Heart left ventricle (tissue), 16 donors: ENCODE results near the gene AFF3. TPM values are rescaled to one million over a fixed set of nuclear protein-coding genes. Genes with fewer than 3 reads are reported as not detected.

Experiments
- ATAC-seq, 4 donors: fragments of 200-7000 bp; cut with Tn5 transposase; one replicate each; pipeline ENCODE4 v1.9.1; 2020 to 2022; ENCODE audit warnings: moderate library complexity in 4 of 4, mild to moderate bottlenecking in 3 of 4, moderate number of reproducible peaks in 1 of 4
- DNase-seq, 5 donors: peaks; one replicate each; pipeline ENCODE4 v3.0.0-alpha.2; 2020
- H3K27ac ChIP-seq, 12 donors: fragments of 200-600 bp; sonication (generic) in 4 of 12; one replicate each; pipeline versions ENCODE4 v1.5.0 to v1.8.0; 2016 to 2022; ENCODE audit warnings: mild to moderate bottlenecking in 2 of 12
- H3K27me3 ChIP-seq, 9 donors: fragments of 200-600 bp; sonication (generic) in 2 of 9; one replicate each; pipeline versions ENCODE4 v1.5.1 to v1.8.0; 2016 to 2022; ENCODE audit warnings: mild to moderate bottlenecking in 3 of 9
- H3K36me3 ChIP-seq, 9 donors: fragments of 200-600 bp; sonication (generic) in 2 of 9; one replicate each; pipeline versions ENCODE4 v1.5.0 to v1.8.0; 2018 to 2022; ENCODE audit warnings: mild to moderate bottlenecking in 2 of 9
- H3K4me1 ChIP-seq, 12 donors: fragments of 200-600 bp; sonication (generic) in 4 of 12; one replicate each; pipeline versions ENCODE4 v1.5.0 to v1.8.0; 2016 to 2022; ENCODE audit warnings: mild to moderate bottlenecking in 3 of 12
- H3K4me3 ChIP-seq, 12 donors: fragments of 200-600 bp; sonication (generic) in 4 of 12; one replicate each; pipeline versions ENCODE4 v1.5.0 to v1.8.0; 2017 to 2022; ENCODE audit warnings: mild to moderate bottlenecking in 9 of 12, moderate library complexity in 4 of 12
- H3K9me3 ChIP-seq, 12 donors: fragments of 200-600 bp; sonication (generic) in 4 of 12; one replicate each; pipeline versions ENCODE4 v1.5.0 to v1.8.0; 2016 to 2022; ENCODE audit warnings: mild to moderate bottlenecking in 1 of 12
- POLR2A ChIP-seq, 2 donors: fragments of 450-650 bp; IDR thresholded peaks; one replicate each; pipeline ENCODE4 v1.6.1; 2017; ENCODE audit warnings: antibody characterized with exemption in 2 of 2, mild to moderate bottlenecking in 2 of 2, moderate library complexity in 2 of 2
- WGBS, 4 donors: extraction: QIAGEN DNeasy Blood & Tissue Kit in 2 of 4; methylation state at CpG; one replicate each; pipeline versions ENCODE4 v1.1.5 to v1.1.7; 2013 to 2018; 5-methylcytosine and 5-hydroxymethylcytosine counted together
- intact Hi-C, 10 donors: fragments of 100-400 bp; cut with DNase I; formaldehyde crosslinking; loops; one replicate each; pipeline versions ENCODE4 v1.11.1 to v1.14.2; 2022
- polyA plus RNA-seq, 2 donors: library from polyadenylated mRNA; stranded (reverse); fragments of 200-250 nt; gene quantifications; one replicate each; pipeline ENCODE4 v1.2.3, GENCODE V29; 2013
- total RNA-seq, 9 donors: library from RNA; depleted of rRNA in 2 of 9; stranded (reverse); fragments of >200 nt in 2 of 9; fragmentation: NEBNext Ultra II Directional in 3 of 9; extraction: Animal tissue kit (Norgen Biotek cat#: 25700) in 3 of 9; gene quantifications; one replicate each; pipeline versions ENCODE4 v1.1.0 to v1.2.4, GENCODE V29; 2016 to 2023
- TF ChIP-seq, protein P1 (sequence below), 12 donors: fragments of 200-600 bp; sonication (generic) in 4 of 12; IDR thresholded peaks; one replicate each; pipeline versions ENCODE4 v1.5.0 to v1.8.0; 2018 to 2022; ENCODE audit warnings: antibody characterized with exemption in 12 of 12, mild to moderate bottlenecking in 5 of 12
- donor health status: ischemic (EF 13 %, LVEDD 7.1; RV severe dilation, severe dysfunction).
- donor health status: healthy with polysubstance abuse.
- donor health status: DM: no; HTN: yes; CAD: no.
- donor health status: DM: no; HTN: no; CAD: no.
- donor health status: ischemic (EF 25% LVEDD 6.9; RV normal size, moderate dysfunction).
- donor health status: ischemic (EF 25% LVEDD 5.7; RV mildly dilated, moderate dysfunction).
- donor health status: healthy.
- donor health status: DM: yes; HTN: yes; CAD: no.
- donor health status: ischemic (EF 35%, LVEDD 5.7; RV mildly dilated, moderate dysfunction).
- donor health status: nonischemic (EF 11% LVEDD 7.7; RV severe dilation, severe dysfunction).
- donor health status: DM: yes; HTN: yes; CAD: no.
- donor health status: PGD.
- donor health status: ischemic (EF 29% LVEDD 5.4; RV normal size, mild dysfunction).
- donor health status: nonischemic (EF 23%, LVEDD 6.1; RV moderate dilation, normal function).

The AFF3 gene
- total and polyA plus RNA-seq, 11 donors: 1.3 to 15.5 (median 4.7) TPM

- no peaks in the 10 kb centered on the region for H3K27me3 ChIP-seq
- DNase-seq (no peak), ATAC-seq (no peak)
- H3K4me3 ChIP-seq: no peak overlapping the region
- H3K36me3 ChIP-seq: no peaks in the 10 kb centered on the region
- 90 to 93% (median 91%) methylated on average over 6 of the region's 6 CpGs for WGBS, 4 donors
- H3K9me3 ChIP-seq: peaks cover 0 to 16% (median 0%) of the 10 kb centered on the region in 12 donors
- H3K27ac ChIP-seq: no peak overlapping the region
- intact Hi-C loops: no loop called here
- H3K4me1 ChIP-seq: no peaks in the 10 kb centered on the region
- TF ChIP-seq POLR2A (IDR thresholded peaks at IDR 0.05): no peak
- TF ChIP-seq, protein P1, sequence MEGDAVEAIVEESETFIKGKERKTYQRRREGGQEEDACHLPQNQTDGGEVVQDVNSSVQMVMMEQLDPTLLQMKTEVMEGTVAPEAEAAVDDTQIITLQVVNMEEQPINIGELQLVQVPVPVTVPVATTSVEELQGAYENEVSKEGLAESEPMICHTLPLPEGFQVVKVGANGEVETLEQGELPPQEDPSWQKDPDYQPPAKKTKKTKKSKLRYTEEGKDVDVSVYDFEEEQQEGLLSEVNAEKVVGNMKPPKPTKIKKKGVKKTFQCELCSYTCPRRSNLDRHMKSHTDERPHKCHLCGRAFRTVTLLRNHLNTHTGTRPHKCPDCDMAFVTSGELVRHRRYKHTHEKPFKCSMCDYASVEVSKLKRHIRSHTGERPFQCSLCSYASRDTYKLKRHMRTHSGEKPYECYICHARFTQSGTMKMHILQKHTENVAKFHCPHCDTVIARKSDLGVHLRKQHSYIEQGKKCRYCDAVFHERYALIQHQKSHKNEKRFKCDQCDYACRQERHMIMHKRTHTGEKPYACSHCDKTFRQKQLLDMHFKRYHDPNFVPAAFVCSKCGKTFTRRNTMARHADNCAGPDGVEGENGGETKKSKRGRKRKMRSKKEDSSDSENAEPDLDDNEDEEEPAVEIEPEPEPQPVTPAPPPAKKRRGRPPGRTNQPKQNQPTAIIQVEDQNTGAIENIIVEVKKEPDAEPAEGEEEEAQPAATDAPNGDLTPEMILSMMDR (IDR thresholded peaks at IDR 0.05): no peak
Observed at GRCh38 chr2:100029460-100029859, 112.9 kb downstream of the AFF3 start.

DNA sequence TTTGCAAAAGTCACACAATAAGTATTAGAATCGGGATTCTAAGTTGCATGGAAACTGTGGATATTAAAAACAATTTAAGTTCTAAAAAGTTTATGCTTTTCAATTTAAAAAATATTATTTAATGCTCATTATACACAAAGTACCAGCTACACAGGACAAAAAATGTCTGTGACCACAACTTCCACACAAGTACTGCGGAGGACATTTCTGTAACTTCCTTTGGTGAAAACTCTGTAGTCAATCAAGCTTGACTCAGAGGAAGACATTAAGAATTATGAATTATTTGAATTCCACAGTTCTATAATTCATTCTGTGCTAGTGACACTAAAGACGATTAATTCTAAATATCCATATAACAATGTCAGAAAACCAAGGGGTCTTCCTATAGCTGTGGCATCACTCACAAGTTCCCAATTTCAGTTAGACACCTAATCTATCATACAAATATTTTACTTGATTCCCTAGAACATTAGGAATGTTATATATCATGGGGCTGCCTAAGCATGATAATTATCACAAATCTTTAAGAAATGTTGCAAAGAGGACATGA, 120.5 kb downstream of the AFF3 start:
- no peaks in the 10 kb centered on the region for H3K4me1 ChIP-seq
- no peak overlapping the region for H3K27ac ChIP-seq
- H3K36me3 ChIP-seq: no peaks in the 10 kb centered on the region
- ATAC-seq (no peak), DNase-seq (no peak)
- no peak overlapping the region for H3K4me3 ChIP-seq
- TF ChIP-seq POLR2A (IDR thresholded peaks at IDR 0.05): no peak
- TF ChIP-seq, protein P1 (IDR thresholded peaks at IDR 0.05): no peak
- peaks cover 0 to 6% (median 0%) of the 10 kb centered on the region in 12 donors for H3K9me3 ChIP-seq
- intact Hi-C loops: no loop called here
- WGBS, 4 donors: 86 to 91% (median 87%) methylated on average over 3 of the region's 3 CpGs
- no peaks in the 10 kb centered on the region for H3K27me3 ChIP-seq

DNA sequence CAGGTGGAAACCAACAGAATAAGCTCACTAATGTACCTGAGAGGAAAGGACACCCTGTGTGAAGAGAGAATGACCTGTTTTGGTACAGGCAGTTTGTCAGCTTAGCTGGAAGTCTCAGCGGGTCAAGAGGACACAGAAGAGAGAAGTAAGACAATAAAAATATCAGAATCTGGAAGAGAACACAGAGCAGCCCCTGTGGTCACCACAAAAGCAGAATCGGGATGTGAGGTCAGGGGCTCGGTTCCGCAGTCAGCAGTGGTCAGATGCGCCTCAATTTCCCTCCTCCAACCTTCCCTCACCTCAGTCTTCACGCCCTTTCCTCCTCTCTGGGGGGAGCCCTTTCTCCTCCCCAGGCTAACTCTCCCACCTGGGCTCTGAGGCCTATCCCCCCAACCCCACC, 122.9 kb downstream of the AFF3 start:
- DNase-seq (no peak), ATAC-seq (peak in 2 of 4 donors; percentile 34 to 45)
- TF ChIP-seq, protein P1 (IDR thresholded peaks at IDR 0.05): no peak
- TF ChIP-seq POLR2A (IDR thresholded peaks at IDR 0.05): no peak
- no peaks in the 10 kb centered on the region for H3K36me3 ChIP-seq
- intact Hi-C loops: no loop called here
- no peaks in the 10 kb centered on the region for H3K27me3 ChIP-seq
- 90 to 95% (median 92%) methylated on average over 6 of the region's 6 CpGs for WGBS, 4 donors
- H3K4me3 ChIP-seq: no peak overlapping the region
- H3K27ac ChIP-seq: no peak overlapping the region
- H3K9me3 ChIP-seq: no peaks in the 10 kb centered on the region
- no peaks in the 10 kb centered on the region for H3K4me1 ChIP-seq

GRCh38 chr2:100018341-100019193, 123.8 kb downstream of the AFF3 start:
- WGBS, 4 donors: 80 to 87% (median 85%) methylated on average over 9 of the region's 9 CpGs
- H3K36me3 ChIP-seq: no peaks in the 10 kb centered on the region
- H3K9me3 ChIP-seq: no peaks in the 10 kb centered on the region
- no peak for TF ChIP-seq POLR2A (IDR thresholded peaks at IDR 0.05)
- TF ChIP-seq, protein P1 (IDR thresholded peaks at IDR 0.05): no peak
- no peak for DNase-seq
- ATAC-seq: no peak
- no peaks in the 10 kb centered on the region for H3K27me3 ChIP-seq
- peaks cover 0 to 9% (median under 1%) of the 10 kb centered on the region in 12 donors for H3K4me1 ChIP-seq
- intact Hi-C loops: no loop called here
- no peak overlapping the region for H3K27ac ChIP-seq
- H3K4me3 ChIP-seq: no peak overlapping the region
